ENCODE data around the gene PDF.

The PDF gene

DNA sequence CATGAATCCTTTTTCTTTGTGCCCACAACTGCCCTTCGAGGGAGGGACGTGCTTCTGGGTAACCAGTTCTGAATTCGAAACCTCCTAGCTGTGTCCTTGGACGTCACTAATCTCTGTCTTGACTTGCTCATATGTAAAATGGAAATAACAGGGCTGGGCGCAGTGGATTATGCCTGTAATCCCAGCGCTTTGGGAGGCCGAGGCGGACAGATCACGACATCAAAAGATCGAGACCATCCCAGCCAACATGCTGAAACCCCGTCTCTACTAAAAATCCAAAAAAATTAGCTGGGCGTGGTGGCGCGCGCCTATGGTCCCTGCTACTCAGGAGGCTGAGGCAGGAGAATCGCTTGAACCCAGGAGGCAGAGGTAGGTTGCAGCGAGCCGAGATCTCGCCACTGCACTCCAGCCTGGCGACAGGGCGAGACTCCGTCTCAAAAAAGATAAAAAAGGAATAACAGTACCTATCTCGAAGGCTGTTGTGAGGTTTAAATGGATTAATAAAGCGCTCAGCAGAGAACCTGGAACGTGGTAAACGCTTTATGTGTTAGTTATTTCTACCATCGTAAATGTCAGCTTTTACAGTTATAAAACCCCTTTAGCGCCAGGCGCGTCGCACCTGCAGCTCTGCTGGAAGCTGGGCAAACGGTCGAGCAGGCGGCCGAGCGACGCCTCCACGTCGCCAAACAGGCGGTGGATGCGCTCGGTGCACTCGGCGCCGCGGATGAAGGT, 8.3 kb upstream of the PDF start:
- DNase-seq: no peak

DNA sequence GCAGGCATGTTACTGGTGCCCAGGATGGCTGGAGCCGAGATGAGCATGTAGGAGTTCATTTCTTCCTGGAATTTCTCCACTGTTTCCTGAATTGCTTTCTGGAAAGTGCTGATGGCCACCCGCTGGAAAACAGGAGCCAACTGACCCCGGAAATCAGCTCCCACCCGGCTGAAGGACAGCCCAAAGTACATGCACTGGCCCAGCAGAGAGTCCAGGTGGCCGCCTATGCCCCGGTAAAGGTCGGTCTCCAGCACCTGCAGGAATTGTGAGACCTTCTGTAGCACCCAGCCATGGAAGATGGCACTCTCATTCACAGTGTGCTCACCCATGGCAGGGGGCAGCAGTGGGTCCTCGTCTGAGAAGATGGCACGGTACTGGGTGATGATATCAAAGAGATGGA, 4.3 kb upstream of the PDF start:
- DNase-seq: no peak

DNA sequence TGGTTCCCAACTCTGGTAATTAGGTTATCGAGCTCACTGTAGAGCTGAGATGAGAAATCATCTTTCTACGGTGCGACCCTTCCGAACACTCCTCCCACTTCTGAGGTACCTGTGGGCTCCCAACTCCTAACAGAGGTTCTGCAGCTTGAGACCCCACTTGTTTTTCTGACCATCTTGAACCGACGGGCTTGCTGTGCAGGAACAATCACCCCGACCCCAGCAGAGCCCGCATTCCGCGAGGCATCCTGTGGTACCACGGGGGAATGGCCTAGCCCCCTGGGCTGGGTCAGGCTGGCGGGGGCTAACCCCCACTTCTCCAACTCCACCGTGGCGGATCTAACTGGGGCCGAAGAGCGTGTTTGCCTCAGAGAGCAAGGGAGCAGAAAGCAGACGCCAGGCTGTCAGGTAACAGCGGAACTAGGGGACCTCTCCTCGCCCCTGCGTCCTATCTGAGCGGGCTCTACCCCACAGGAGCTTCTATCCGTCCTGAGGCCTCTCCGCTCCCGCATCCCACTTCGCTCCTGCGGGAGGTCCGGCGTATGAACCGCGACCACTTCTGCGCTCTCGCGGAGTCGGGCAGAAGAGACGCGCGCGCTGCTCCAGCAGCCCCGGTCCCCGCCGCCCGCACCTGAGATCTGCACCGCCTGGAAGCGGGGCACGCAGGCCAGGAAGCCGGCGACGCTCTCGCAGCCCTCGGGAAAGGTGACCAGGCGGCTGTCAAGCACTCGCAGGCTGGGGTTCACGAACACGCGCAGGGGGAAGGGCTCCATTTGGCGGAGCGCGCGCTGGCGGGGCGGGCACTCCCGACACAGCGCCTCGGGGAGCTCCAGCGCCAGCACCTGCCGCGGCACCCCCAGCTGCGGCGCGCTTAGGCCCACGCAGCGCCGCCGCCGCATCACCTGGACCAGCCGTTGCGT, 761 bp downstream of the PDF start:
- DNase-seq: no peak

DNA sequence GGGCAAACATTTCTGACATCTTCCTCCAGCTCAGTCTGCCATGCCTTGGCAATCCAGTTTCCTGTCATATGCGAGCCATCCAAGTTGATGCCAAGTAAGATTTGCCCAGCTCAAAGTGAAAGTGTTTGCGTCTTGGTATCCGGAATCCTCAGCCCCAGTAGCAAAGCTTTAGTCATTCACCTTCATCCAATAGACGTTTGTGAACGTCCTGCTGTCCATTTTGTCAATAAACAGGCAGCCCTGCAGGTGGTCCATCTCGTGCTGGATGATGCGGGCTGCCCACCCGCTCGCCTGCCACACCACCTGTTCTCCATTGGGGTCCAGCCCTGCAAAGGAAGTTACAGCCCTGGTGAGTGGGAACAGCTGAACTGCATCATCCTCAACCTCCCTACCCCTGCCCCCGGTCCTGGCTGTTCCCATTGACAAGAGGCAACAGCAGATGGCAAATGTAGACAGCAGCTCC, 1.5 kb downstream of the PDF start:
- no peak for DNase-seq

DNA sequence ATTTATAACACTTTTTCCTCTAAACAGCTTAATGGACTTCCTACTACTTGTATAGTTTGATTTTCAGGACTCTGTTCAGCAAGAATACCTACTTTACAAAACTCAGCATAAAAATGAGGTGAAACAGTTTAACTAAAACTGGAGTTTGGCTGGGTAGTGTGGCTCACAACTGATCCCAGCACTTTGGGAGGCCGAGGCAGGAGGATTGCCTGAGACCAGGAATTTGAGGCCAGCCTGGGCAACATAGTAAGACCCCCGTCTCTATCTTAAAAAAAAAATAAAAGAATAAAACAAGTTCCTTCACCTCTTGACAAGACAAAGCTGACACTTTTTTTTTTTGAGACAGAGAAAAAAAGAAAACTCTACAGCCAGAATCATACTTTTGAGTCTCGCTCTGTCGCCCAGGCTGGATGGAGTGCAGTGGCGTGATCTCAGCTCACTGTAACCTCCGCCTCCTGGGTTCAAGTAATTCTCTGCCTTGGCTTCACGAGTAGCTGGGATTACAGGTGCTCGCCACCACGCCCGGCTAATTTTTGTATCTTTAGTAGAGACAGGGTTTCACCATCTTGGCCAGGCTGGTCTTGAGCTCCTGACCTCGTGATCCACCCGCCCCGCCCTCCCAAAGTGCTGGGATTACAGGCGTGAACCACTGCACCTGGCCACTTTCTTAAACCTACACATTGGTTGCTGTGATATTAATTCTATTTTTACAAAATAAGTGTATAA, 2.6 kb downstream of the PDF start:
- DNase-seq: no peak

DNA sequence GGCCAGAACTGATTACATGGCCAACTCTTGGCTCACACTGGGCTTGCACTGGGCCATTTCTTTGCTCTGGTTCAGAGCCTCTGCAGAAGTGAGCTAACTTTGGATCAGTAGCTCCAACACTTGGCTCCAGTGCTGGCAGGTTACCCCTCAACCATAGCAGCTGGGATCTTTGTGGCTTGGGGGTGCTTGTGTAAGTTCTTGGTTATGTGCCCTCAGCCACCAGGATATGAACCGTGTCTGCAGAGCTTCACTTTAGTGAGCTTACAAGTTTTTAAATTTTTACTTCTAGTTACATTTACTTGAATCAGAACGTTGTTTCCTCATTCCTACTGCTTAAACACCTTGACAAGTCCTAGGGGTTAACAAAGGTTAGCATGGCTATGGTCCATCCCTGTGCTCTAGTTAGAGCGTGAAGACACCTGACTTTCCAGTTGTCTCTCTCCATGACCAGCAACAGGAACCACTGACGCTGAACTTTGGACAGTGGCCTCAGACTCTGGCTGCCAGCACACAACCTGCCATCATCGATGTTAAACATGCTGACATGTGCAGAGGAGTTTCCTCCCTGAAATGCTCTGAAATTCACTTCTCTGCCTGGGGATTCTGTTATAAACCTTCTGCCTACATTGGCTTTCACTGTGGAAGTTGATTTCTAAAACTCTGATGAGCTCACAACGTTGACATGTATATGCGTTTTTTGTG, 4.1 kb downstream of the PDF start:
- no peak for DNase-seq

DNA sequence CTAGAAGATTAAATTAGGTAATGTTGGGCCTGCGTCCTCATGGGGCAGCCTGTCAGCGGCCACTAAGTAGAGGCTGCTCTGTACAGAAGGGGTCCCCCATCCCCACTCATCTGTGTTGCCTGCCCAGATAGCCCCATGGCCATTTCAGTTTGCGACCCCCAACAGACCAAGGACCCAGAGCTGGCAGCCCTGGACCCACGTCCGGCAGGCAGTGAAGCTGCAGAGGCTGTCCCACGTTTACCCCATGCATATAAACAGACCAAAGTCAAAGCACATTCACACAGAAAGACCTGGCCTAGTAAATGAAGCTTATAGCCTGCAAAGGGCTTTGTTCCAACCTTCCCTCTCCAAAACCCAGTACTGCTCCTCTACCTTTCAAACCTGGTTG, 4.6 kb downstream of the PDF start:
- no peak for DNase-seq

DNA sequence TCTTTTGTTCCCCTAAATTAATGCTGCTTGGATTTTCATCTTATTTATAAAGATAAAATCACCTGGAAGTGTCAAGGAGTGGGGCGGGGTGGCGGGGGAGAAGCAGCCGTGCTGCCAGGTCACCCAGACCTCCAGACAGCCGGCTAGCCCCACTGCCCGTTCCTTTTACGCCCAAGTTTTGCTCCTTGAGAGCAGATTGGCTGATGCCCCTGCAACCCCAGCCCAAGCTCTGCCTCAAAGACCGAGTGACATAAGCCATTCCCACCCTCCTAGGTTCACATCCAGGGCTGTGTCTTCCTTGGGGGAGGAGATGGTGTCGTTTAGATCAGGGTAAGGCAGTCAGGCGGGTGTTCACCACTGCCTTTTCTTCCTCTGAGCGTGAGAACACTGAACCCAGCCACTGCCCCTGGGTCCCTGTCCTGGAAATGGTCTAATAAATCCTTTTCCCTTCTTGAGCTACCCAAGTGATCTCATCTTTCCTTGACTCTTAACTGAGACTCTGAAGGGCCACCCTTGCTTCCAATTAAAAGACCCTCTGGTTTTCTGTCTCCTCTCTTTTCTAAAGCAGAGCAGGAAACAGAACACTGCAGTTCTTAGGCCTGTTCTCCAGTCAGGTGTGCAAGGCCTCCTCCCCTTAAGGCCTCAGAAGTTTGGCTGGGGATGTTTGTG, 5.7 kb downstream of the PDF start:
- DNase-seq: no peak

DNA sequence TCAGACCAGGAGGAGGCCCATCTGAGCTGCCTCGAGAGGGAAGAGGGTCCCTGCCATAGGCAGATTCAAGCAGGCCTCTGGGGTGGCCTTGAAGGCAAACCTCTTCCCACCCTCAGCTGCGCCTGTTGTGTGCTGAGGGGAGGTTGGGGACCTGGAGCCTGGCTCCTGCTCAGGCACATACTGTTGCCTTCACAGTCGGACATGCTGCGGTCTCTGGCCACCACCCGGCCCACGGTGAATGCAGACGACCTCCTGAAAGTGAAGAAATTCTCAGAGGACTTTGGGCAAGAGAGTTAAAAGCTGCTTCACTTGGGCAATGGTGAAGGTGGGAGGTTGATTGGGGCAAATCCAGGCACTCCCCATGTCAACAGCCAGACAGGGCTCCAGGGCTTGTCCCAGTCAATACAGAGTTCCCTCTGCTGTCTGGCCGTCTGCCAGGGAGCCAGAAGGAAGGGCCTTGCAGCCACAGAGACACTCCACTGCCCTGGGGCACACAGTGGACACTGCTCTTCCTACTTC, 6.3 kb downstream of the PDF start:
- DNase-seq: no peak

DNA sequence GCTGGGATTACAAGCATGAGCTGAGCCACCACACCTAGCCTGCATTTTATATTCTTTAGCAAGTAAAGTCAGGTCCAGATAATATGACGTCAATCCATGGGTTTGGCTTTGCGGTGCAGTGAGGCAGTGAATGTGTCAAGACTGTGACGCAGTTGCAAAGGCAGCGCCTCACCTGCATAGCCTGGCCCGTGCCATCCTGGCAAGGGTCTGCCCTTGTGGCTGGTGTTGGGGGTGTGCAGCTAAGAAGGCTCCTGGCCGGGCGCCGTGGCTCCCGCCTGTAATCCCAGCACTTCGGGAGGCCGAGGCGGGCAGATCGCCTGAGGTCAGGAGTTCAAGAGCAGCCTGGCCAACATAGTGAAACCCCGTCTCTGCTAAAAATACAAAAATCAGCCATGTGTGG, 7.0 kb downstream of the PDF start:
- no peak for DNase-seq

DNA sequence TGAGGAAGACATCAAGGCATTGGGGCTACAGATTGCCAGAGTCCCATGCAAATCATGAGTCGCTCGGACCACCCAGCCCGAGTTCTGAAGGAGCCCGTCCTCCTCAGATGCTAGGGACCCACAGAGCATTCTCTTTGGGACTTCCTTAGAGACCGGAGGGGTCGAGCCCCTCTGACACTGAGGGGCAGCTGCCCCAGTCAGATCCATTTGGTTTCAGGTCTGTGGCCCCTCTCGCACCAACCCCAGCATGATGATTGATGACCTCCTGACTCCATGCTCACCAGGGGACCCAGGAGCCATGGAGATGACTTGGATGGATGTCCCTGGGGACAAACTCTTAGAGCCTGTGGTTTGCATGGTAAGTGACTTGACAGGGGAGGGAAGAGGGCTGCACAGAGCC, 8.0 kb downstream of the PDF start:
- DNase-seq: no peak

DNA sequence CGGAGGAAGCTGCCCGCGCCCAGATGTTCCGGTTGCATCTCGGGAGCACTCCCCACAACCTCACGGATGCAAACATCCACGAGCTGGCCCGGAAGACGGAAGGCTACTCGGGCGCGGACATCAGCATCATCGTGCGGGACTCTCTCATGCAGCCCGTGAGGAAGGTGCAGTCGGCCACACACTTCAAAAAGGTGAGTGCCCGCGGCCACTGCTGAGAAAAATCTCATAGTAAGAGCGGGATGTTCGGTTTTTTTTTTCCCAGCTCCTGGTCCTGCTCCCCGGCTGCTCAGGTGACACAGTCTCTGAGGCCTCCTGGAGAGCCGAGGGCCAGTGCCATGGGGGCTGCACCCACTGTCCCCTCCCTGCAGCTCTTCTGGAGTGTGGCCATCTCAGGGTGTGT, 9.3 kb downstream of the PDF start:
- DNase-seq: no peak

DNA sequence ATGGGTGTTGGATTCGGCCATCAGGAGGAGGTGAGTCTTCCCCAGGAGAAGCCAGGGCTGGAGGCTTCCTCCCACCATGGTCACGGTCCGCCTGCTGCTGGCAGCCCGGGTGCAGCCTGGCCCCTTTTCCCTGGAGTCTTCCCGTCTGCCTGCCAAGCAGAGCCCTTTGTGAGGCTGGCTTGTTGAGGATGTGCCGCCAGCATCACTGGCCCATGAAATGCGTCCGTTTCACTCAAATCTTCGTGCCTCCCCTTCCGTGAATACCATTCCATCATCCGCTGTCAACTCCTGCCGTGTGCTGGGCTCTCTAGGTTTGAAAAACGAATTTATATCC, 9.7 kb downstream of the PDF start:
- DNase-seq: no peak

DNA sequence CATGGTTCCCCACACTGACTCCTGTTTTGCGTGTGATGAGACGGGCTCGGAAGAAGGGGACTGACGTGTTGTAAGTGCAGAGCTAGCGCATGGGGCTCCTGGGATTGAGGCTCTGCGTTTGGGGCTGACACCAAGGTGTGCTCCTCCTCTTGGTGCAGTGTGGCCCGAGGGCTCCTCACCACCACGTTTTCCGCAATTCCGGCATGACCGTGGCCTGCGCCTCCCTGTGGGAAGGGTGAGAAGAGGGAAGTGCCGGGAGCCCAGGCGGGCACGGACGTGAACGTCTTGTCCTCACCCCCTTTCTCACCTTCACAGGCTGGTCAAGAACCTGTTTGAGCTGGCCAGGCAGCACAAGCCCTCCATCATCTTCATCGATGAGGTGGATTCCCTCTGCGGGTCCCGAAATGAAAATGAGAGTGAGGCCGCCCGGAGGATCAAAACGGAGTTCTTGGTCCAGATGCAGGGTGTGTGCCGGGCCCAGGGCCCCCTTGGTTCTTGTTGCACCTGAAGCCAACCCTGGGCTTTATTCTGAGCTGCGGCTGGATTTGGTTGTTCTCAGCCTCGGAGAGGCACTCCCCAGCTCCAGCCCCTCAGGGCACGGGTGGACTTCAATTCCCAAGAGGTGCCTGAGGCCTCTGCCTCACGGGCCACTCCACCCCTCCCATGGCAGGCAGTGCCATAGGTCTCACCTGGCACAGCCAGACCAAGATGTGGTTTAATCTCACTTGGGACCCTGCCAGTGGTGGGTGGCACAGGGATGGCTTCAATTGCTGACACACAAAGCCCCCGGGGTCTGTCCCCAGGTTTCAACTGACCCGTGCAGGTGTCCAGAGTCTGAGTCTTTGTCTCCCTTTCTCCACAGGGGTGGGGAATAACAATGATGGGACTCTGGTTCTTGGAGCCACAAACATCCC, 10.3 kb downstream of the PDF start:
- no peak for DNase-seq

DNA sequence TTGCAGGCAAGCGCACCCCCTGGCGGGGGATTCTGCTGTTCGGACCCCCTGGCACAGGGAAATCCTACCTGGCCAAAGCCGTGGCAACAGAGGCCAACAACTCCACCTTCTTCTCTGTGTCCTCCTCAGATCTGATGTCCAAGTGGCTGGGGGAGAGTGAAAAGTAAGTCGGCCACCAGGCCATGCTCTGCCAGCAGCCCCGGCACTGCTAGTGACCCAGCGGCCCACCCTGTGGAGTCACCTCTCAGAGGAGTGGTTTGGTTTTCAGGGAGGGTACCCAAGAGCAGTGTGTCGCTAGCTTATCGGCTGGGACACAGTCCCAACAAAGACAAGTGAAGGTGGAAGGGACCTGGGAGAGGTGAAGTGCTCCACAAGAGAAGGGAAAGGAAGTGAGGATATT, 11.0 kb downstream of the PDF start:
- no peak for DNase-seq

DNA sequence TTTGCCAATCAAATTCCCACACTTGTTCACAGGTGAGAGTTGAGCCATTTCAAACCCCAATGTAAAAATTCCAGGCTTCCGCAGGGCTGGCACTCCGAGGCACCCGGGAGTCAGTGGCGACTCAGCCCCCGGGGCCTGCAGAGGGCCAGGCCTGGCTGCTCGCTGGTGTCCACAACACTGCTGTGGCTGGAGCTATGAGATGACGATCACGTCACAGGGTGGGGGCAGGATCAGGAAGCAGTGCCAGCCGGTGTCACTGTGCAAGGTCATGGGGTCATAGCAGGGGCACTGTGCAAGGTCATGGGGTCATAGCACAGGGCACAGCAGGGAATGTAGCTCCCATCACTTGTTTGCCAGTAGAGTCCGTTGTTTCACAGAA, 11.5 kb downstream of the PDF start:
- no peak for DNase-seq

DNA sequence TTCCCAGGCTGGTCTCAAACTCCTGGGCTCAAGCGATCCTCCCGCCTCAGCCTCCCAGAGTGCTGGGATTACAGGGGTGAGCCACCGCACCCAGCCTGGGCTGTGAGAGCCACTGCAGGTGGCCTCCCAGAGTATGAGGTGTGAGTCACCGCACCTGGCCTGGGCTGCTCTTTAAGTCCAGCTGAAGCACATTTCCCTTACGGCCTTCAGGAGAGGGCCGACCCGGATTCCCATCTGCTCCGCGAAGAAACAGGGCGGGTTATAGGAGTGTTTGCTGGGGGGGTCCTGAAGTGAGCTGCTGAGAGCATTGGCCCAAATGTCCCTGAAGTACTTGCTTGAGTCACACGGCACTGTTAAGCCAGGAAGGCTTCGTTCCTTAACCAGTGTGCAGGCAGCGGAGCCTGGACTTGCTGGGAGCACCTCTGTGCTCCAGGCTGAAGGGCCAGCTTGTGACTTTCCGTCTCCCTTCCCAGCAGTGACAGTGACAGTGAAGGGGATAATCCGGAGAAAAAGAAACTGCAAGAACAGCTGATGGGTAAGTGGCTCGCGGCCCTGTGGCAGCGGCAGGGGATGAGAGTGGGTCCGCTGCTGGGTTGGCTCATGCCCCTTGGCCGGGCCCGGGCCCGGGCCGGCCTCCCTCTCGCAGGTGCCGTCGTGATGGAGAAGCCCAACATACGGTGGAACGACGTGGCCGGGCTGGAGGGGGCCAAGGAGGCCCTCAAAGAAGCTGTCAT, 12.0 kb downstream of the PDF start:
- DNase-seq: no peak

DNA sequence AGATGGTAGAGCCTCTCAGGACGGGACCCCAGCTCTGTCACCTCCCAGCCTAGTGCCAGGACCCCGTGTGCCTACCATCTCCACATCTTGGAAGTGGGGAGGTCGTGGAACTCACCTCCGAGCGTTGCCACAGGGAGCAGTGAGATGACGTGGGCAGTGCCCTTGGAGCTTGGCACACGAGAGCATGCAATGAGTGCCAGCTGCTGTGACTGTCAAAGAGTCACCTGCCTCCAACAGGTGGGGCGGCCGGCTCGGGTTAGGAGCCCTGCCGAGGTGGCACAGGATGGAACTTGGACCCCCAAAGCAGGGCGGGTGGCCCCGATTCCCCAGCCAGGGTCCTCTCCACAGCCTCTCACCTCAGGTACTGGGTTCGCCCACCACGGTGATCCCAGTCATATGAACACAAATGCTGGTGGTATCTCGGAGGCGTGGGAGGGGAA, 13.8 kb downstream of the PDF start:
- no peak for DNase-seq

DNA sequence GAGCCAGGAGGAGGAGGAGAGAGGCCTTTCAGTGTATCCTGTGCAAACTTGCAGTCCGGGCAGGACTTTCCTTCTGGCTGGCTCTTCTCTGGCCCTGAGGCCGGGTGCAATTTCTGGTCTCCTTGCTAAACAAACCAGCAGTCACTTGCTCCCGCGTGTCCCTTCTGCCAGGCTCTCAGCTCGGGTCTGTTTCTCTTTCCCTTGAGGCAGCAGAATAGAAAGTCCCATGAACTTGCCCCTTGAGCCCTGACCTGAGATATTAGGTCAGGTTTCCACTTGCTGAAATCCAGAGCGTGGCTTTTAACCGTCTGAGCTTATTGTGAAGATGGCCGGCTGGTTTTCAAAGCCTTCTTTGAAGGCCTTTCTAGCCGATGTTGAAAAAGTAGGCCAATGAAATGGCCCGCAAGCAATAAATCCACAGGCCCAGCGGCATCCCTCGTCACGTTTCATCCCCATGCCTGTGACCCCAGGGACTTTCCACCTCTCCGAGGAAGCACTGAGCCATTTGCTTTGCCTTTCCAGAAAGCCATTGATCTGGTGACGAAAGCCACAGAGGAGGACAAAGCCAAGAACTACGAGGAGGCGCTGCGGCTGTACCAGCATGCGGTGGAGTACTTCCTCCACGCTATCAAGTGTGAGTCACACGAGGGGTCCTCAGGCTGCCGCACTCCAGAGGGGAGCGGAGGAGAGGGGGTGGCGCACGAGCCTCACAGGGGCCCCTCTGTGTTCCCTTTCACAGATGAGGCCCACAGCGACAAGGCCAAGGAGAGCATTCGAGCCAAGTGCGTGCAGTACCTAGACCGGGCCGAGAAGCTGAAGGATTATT, 14.7 kb downstream of the PDF start:
- no peak for DNase-seq

DNA sequence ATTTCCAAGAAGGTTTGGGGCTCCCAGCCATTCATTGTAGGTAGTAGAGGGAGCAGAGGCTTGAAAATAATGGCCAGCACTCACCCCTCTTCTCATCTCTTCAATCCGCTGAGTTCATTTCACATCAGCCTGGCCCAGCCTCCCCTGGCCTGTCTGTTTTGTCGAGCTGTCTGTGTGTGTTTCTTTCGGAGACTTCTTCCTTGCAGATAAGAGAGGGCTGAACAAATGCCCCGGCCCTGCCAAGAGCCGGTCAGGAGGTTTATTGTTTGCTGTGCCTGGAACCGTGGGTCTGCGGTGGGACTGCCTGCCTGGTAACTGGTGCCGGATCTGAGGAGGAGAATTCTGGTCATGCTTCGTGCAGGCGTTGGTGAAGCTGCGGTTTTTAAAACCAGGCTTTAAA, 15.9 kb downstream of the PDF start:
- DNase-seq: no peak
